Measurements from ENCODE around the gene SNX10. TPM values are rescaled to one million over a fixed set of nuclear protein-coding genes. Genes with fewer than 3 reads are reported as not detected.

The SNX10 gene
- total and polyA plus RNA-seq, 12 donors: 0.75 to 11.9 (median 1.6) TPM

GRCh38 chr7:26397332-26397731 is 105.7 kb downstream of the SNX10 start:
- H3K36me3 ChIP-seq: no peaks in the 10 kb centered on the region
- no peak for DNase-seq
- ATAC-seq: peak in 2 of 8 donors; percentile 15
- WGBS, 2 donors: 37 to 53% methylated on average over 7 of the region's 7 CpGs
- intact Hi-C loops (cut with DNase I): no loop called here
- TF ChIP-seq CTCF (IDR thresholded peaks at IDR 0.05): no peak
- no peak overlapping the region for H3K4me3 ChIP-seq
- H3K4me1 ChIP-seq: peaks cover 0 to 17% (median 13%) of the 10 kb centered on the region in 9 donors
- peaks cover 0 to 42% (median 21%) of the 10 kb centered on the region in 7 donors for H3K27me3 ChIP-seq
- H3K27ac ChIP-seq: peak overlapping the region in 3 of 10 donors; percentile 67 to 83 (median 81)
- no peaks in the 10 kb centered on the region for H3K9me3 ChIP-seq

- Histone ChIP-seq H3K4me1 (peaks cover 0 to 17% (median 13%) of the 10 kb centered on the region in 9 donors), H3K27ac (peak overlapping the region in 9 of 10 donors; percentile 56 to 85 (median 81)), H3K9me3 (no peaks in the 10 kb centered on the region), H3K4me3 (peak overlapping the region; percentile 50 to 80 (median 70)), H3K27me3 (peaks cover 0 to 39% (median 16%) of the 10 kb centered on the region in 7 donors), H3K36me3 (no peaks in the 10 kb centered on the region)
- intact Hi-C loops (cut with DNase I): no loop called here
- TF ChIP-seq CTCF (IDR thresholded peaks at IDR 0.05): peak in 2 of 9 donors; percentile 9 to 20
- ATAC-seq (peak; percentile 46 to 80 (median 65)), DNase-seq (peak; percentile 17 to 33)
- WGBS, 2 donors: 3 to 4% methylated on average over 38 of the region's 38 CpGs
Observed at GRCh38 chr7:26397796-26398426, 106.2 kb downstream of the SNX10 start.

GRCh38 chr7:26398427-26398755 is 106.7 kb downstream of the SNX10 start:
- H3K27me3 ChIP-seq: peaks cover 0 to 34% (median 16%) of the 10 kb centered on the region in 7 donors
- peak overlapping the region; percentile 50 to 80 (median 70) for H3K4me3 ChIP-seq
- peak; percentile 93 to 97 (median 96) for ATAC-seq
- peak in 3 of 9 donors; percentile 2 to 27 (median 10) for TF ChIP-seq CTCF (IDR thresholded peaks at IDR 0.05)
- no peaks in the 10 kb centered on the region for H3K36me3 ChIP-seq
- WGBS, 2 donors: 1% methylated on average over 36 of the region's 36 CpGs
- peak; percentile 53 to 69 for DNase-seq
- H3K9me3 ChIP-seq: no peaks in the 10 kb centered on the region
- H3K27ac ChIP-seq: peak overlapping the region in 9 of 10 donors; percentile 59 to 85 (median 81)
- intact Hi-C loops (cut with DNase I): no loop called here
- peaks cover 0 to 17% (median 13%) of the 10 kb centered on the region in 9 donors for H3K4me1 ChIP-seq

- DNase-seq: peak; percentile 16 to 42
- peak overlapping the region in 9 of 10 donors; percentile 59 to 85 (median 81) for H3K27ac ChIP-seq
Observed at GRCh38 chr7:26398756-26399509, 107.3 kb downstream of the SNX10 start.

More at GRCh38 chr7:26398756-26399509, 107.3 kb downstream of the SNX10 start:
- peaks cover 0 to 33% (median 13%) of the 10 kb centered on the region in 7 donors for H3K27me3 ChIP-seq
- no peaks in the 10 kb centered on the region for H3K36me3 ChIP-seq
- peak in 5 of 9 donors; percentile 25 to 55 (median 31) for TF ChIP-seq CTCF (IDR thresholded peaks at IDR 0.05)
- 2% methylated on average over 52 of the region's 52 CpGs for WGBS, 2 donors
- peaks cover 0 to 17% (median 13%) of the 10 kb centered on the region in 9 donors for H3K4me1 ChIP-seq
- peak; percentile 54 to 84 (median 64) for ATAC-seq
- intact Hi-C loops (cut with DNase I): no loop called here
- H3K4me3 ChIP-seq: peak overlapping the region; percentile 50 to 80 (median 70)
- H3K9me3 ChIP-seq: no peaks in the 10 kb centered on the region
